Measurements from ENCODE around the gene EXOC6B. TPM values are rescaled to one million over a fixed set of nuclear protein-coding genes. Genes with fewer than 3 reads are reported as not detected.

The EXOC6B gene
- total RNA-seq, 1 donor from 2014 or later = 8.4 TPM

GRCh38 chr2:72338076-72338475 lies 487.8 kb downstream of the EXOC6B start:
- no peak for DNase-seq
- Mint-ChIP-seq H3K9me3 (peaks cover 4% of the 10 kb centered on the region), H3K27me3 (no peaks in the 10 kb centered on the region), H3K4me1 (no peaks in the 10 kb centered on the region), H3K27ac (no peak overlapping the region), H3K4me3 (no peak overlapping the region), H3K36me3 (ENCODE audit: low read depth) (no peaks in the 10 kb centered on the region)
- intact Hi-C loops (cut with micrococcal nuclease) = no loop called here

- Mint-ChIP-seq H3K4me3 (no peak overlapping the region), H3K4me1 (no peaks in the 10 kb centered on the region), H3K9me3 (no peaks in the 10 kb centered on the region), H3K27me3 (no peaks in the 10 kb centered on the region), H3K27ac (no peak overlapping the region), H3K36me3 (ENCODE audit: low read depth) (no peaks in the 10 kb centered on the region)
- DNase-seq = no peak
- intact Hi-C loops (cut with micrococcal nuclease) = no loop called here
Observed at GRCh38 chr2:72332720-72333119, 493.1 kb downstream of the EXOC6B start.

- no peaks in the 10 kb centered on the region for H3K36me3 Mint-ChIP-seq (ENCODE audit: low read depth)
- no peaks in the 10 kb centered on the region for H3K9me3 Mint-ChIP-seq
- no peaks in the 10 kb centered on the region for H3K4me1 Mint-ChIP-seq
- DNase-seq = no peak
- intact Hi-C loops (cut with micrococcal nuclease) = no loop called here
- no peak overlapping the region for H3K4me3 Mint-ChIP-seq
- no peaks in the 10 kb centered on the region for H3K27me3 Mint-ChIP-seq
- no peak overlapping the region for H3K27ac Mint-ChIP-seq
Observed at GRCh38 chr2:72330652-72331051, 495.2 kb downstream of the EXOC6B start.

GRCh38 chr2:72326759-72327158 lies 499.1 kb downstream of the EXOC6B start:
- Mint-ChIP-seq H3K4me3 (no peak overlapping the region), H3K27me3 (no peaks in the 10 kb centered on the region), H3K36me3 (ENCODE audit: low read depth) (no peaks in the 10 kb centered on the region), H3K27ac (no peak overlapping the region), H3K9me3 (no peaks in the 10 kb centered on the region), H3K4me1 (no peaks in the 10 kb centered on the region)
- DNase-seq = no peak
- intact Hi-C loops (cut with micrococcal nuclease) = no loop called here

GRCh38 chr2:72325592-72326422 lies 500.0 kb downstream of the EXOC6B start:
- intact Hi-C loops (cut with micrococcal nuclease) = no loop called here
- Mint-ChIP-seq H3K4me1 (no peaks in the 10 kb centered on the region), H3K36me3 (ENCODE audit: low read depth) (no peaks in the 10 kb centered on the region), H3K9me3 (no peaks in the 10 kb centered on the region), H3K27ac (no peak overlapping the region), H3K4me3 (no peak overlapping the region), H3K27me3 (no peaks in the 10 kb centered on the region)
- peak; percentile 57 for DNase-seq

- no peak overlapping the region for H3K27ac Mint-ChIP-seq
- peaks cover 10% of the 10 kb centered on the region for H3K9me3 Mint-ChIP-seq
- no peaks in the 10 kb centered on the region for H3K36me3 Mint-ChIP-seq (ENCODE audit: low read depth)
- H3K4me3 Mint-ChIP-seq = no peak overlapping the region
- DNase-seq = no peak
- H3K27me3 Mint-ChIP-seq = no peaks in the 10 kb centered on the region
- intact Hi-C loops (cut with micrococcal nuclease) = no loop called here
- no peaks in the 10 kb centered on the region for H3K4me1 Mint-ChIP-seq
Observed at GRCh38 chr2:72316774-72317173, 509.1 kb downstream of the EXOC6B start.

GRCh38 chr2:72300147-72300684 lies 525.6 kb downstream of the EXOC6B start:
- Mint-ChIP-seq H3K4me3 (no peak overlapping the region), H3K36me3 (ENCODE audit: low read depth) (no peaks in the 10 kb centered on the region), H3K9me3 (peaks cover 16% of the 10 kb centered on the region), H3K27ac (no peak overlapping the region), H3K27me3 (no peaks in the 10 kb centered on the region), H3K4me1 (no peaks in the 10 kb centered on the region)
- intact Hi-C loops (cut with micrococcal nuclease) = no loop called here
- DNase-seq = no peak

GRCh38 chr2:72293620-72294019 lies 532.2 kb downstream of the EXOC6B start:
- Mint-ChIP-seq H3K27ac (no peak overlapping the region), H3K27me3 (no peaks in the 10 kb centered on the region), H3K36me3 (ENCODE audit: low read depth) (no peaks in the 10 kb centered on the region), H3K4me1 (no peaks in the 10 kb centered on the region), H3K9me3 (peaks cover 8% of the 10 kb centered on the region), H3K4me3 (no peak overlapping the region)
- intact Hi-C loops (cut with micrococcal nuclease) = no loop called here
- DNase-seq = no peak

- no peak for DNase-seq
- no peak overlapping the region for H3K4me3 Mint-ChIP-seq
- H3K36me3 Mint-ChIP-seq (ENCODE audit: low read depth) = no peaks in the 10 kb centered on the region
- no peak overlapping the region for H3K27ac Mint-ChIP-seq
- peaks cover 4% of the 10 kb centered on the region for H3K9me3 Mint-ChIP-seq
- H3K4me1 Mint-ChIP-seq = no peaks in the 10 kb centered on the region
- intact Hi-C loops (cut with micrococcal nuclease) = no loop called here
- H3K27me3 Mint-ChIP-seq = no peaks in the 10 kb centered on the region
Observed at GRCh38 chr2:72292433-72292832, 533.4 kb downstream of the EXOC6B start.

GRCh38 chr2:72291059-72291458 lies 534.8 kb downstream of the EXOC6B start:
- Mint-ChIP-seq H3K27me3 (no peaks in the 10 kb centered on the region), H3K36me3 (ENCODE audit: low read depth) (no peaks in the 10 kb centered on the region), H3K4me3 (no peak overlapping the region), H3K4me1 (no peaks in the 10 kb centered on the region), H3K27ac (no peak overlapping the region), H3K9me3 (no peaks in the 10 kb centered on the region)
- DNase-seq = no peak
- intact Hi-C loops (cut with micrococcal nuclease) = no loop called here

- Mint-ChIP-seq H3K4me3 (no peak overlapping the region), H3K27ac (no peak overlapping the region), H3K9me3 (no peaks in the 10 kb centered on the region), H3K4me1 (no peaks in the 10 kb centered on the region), H3K27me3 (no peaks in the 10 kb centered on the region), H3K36me3 (ENCODE audit: low read depth) (no peaks in the 10 kb centered on the region)
- no peak for DNase-seq
- intact Hi-C loops (cut with micrococcal nuclease) = no loop called here
Observed at GRCh38 chr2:72289736-72290135, 536.1 kb downstream of the EXOC6B start.

- H3K27me3 Mint-ChIP-seq = no peaks in the 10 kb centered on the region
- intact Hi-C loops (cut with micrococcal nuclease) = no loop called here
- no peaks in the 10 kb centered on the region for H3K9me3 Mint-ChIP-seq
- no peak overlapping the region for H3K27ac Mint-ChIP-seq
- DNase-seq = no peak
- H3K4me3 Mint-ChIP-seq = no peak overlapping the region
- no peaks in the 10 kb centered on the region for H3K4me1 Mint-ChIP-seq
- H3K36me3 Mint-ChIP-seq (ENCODE audit: low read depth) = no peaks in the 10 kb centered on the region
Observed at GRCh38 chr2:72289283-72289682, 536.5 kb downstream of the EXOC6B start.

- Mint-ChIP-seq H3K36me3 (ENCODE audit: low read depth) (no peaks in the 10 kb centered on the region), H3K4me1 (no peaks in the 10 kb centered on the region), H3K9me3 (no peaks in the 10 kb centered on the region), H3K27me3 (no peaks in the 10 kb centered on the region), H3K27ac (no peak overlapping the region), H3K4me3 (no peak overlapping the region)
- intact Hi-C loops (cut with micrococcal nuclease) = no loop called here
- DNase-seq = no peak
Observed at GRCh38 chr2:72278046-72278445, 547.8 kb downstream of the EXOC6B start.

- no peak for DNase-seq
- H3K9me3 Mint-ChIP-seq = no peaks in the 10 kb centered on the region
- intact Hi-C loops (cut with micrococcal nuclease) = no loop called here
Observed at GRCh38 chr2:72276876-72277275, 549.0 kb downstream of the EXOC6B start.

GRCh38 chr2:72276356-72276755 lies 549.5 kb downstream of the EXOC6B start:
- H3K36me3 Mint-ChIP-seq (ENCODE audit: low read depth) = no peaks in the 10 kb centered on the region
- H3K9me3 Mint-ChIP-seq = no peaks in the 10 kb centered on the region
- H3K27me3 Mint-ChIP-seq = no peaks in the 10 kb centered on the region
- no peak for DNase-seq
- H3K4me3 Mint-ChIP-seq = no peak overlapping the region
- intact Hi-C loops (cut with micrococcal nuclease) = no loop called here
- no peak overlapping the region for H3K27ac Mint-ChIP-seq
- H3K4me1 Mint-ChIP-seq = no peaks in the 10 kb centered on the region

More at GRCh38 chr2:72276876-72277275, 549.0 kb downstream of the EXOC6B start:
- Mint-ChIP-seq H3K36me3 (ENCODE audit: low read depth) (no peaks in the 10 kb centered on the region), H3K4me1 (no peaks in the 10 kb centered on the region), H3K4me3 (no peak overlapping the region), H3K27me3 (no peaks in the 10 kb centered on the region), H3K27ac (no peak overlapping the region)
